ENCODE results near the gene ACRBP.

DNA sequence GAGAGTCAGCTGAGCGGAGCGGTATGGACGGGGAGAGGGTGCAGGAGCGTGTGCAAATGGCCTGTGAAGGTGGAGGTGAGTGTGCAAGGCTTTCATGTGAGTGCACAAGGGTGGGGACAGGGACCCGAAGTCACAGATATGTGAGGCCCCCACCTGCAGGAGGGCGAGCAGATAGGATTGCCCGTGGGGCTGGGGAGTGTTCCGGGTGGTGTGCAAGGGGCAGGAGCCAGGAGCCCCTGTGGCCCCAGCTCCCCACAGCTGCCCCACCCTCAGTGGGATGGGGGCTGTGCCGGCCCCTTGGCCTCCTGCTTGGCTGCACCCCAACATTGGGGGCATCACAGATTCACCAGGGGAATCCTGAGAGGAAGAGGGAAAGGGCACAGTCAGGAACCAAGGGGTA lies 47.5 kb upstream of the ACRBP start:
- TF ChIP-seq, protein P1, sequence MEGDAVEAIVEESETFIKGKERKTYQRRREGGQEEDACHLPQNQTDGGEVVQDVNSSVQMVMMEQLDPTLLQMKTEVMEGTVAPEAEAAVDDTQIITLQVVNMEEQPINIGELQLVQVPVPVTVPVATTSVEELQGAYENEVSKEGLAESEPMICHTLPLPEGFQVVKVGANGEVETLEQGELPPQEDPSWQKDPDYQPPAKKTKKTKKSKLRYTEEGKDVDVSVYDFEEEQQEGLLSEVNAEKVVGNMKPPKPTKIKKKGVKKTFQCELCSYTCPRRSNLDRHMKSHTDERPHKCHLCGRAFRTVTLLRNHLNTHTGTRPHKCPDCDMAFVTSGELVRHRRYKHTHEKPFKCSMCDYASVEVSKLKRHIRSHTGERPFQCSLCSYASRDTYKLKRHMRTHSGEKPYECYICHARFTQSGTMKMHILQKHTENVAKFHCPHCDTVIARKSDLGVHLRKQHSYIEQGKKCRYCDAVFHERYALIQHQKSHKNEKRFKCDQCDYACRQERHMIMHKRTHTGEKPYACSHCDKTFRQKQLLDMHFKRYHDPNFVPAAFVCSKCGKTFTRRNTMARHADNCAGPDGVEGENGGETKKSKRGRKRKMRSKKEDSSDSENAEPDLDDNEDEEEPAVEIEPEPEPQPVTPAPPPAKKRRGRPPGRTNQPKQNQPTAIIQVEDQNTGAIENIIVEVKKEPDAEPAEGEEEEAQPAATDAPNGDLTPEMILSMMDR (IDR thresholded peaks at IDR 0.05; ENCODE audit: borderline replicate concordance, extremely low read depth, low read length, poor library complexity, severe bottlenecking), result no peak
- no peak for TF ChIP-seq EZH2 (IDR thresholded peaks at IDR 0.05; ENCODE audit: borderline replicate concordance, low read depth, low read length, severe bottlenecking)

All from DND-41 (cell line).